ENCODE data around the gene ADGRL3.

GRCh38 chr4:61527888-61528287 lies 327.8 kb downstream of the ADGRL3 start:
- TF ChIP-seq CTCF (IDR thresholded peaks at IDR 0.05), result no peak
- TF ChIP-seq POLR2AphosphoS5 (IDR thresholded peaks at IDR 0.05), result no peak

Data from transverse colon (tissue), 4 donors.